WTC11 (cell line): Measurements from ENCODE around the gene STAMBPL1. TPM values are rescaled to one million over a fixed set of nuclear protein-coding genes. Genes with fewer than 3 reads are reported as not detected.

Source experiments
- ATAC-seq: fragments of 200-7000 bp; cut with Tn5 transposase; 2 replicates; pipeline ENCODE4 v1.10.0; 2021; ENCODE audit warnings: mild to moderate bottlenecking, moderate library complexity
- CTCF ChIA-PET: fragments of 300-600 bp; sonication (Branson Sonifier 250); formaldehyde crosslinking; loops from one replicate; lab custom pipeline; 2021; ENCODE audit warnings: antibody characterized with exemption; lab: Charles Lee
- POLR2A ChIA-PET: fragments of 350-600 bp; sonication (Branson Sonifier 250); formaldehyde crosslinking; loops from one replicate; lab custom pipeline; 2021; ENCODE audit warnings: antibody characterized with exemption; lab: Charles Lee
- DNase-seq: peaks from one replicate; pipeline ENCODE4 v3.0.0; 2021; ENCODE audit warnings: low spot score
- H3K27ac Mint-ChIP-seq: 2 replicates; pipeline ENCODE4 v1.8.0; 2021; ENCODE audit warnings: mixed read lengths
- H3K27me3 Mint-ChIP-seq: 2 replicates; pipeline ENCODE4 v1.8.0; 2021; ENCODE audit warnings: low read depth, mild to moderate bottlenecking, moderate library complexity, mixed read lengths
- H3K36me3 Mint-ChIP-seq: 2 replicates; pipeline ENCODE4 v1.8.0; 2021; ENCODE audit warnings: mixed read lengths
- H3K4me1 Mint-ChIP-seq: 2 replicates; pipeline ENCODE4 v1.8.0; 2022; ENCODE audit warnings: mixed read lengths
- H3K4me3 Mint-ChIP-seq: 2 replicates; pipeline ENCODE4 v1.8.0; 2021; ENCODE audit warnings: mild to moderate bottlenecking, moderate library complexity, mixed read lengths
- H3K9me3 Mint-ChIP-seq: 2 replicates; pipeline ENCODE4 v1.8.0; 2021; ENCODE audit warnings: mixed read lengths
- ATF6 ChIP-seq: sonication (generic); formaldehyde crosslinking; IDR thresholded peaks from 2 replicates; pipeline ENCODE4 v1.8.1; 2023; ENCODE audit warnings: mild to moderate bottlenecking, missing genetic modification reagents
- CTCF ChIP-seq: fragments of 200-600 bp; IDR thresholded peaks from 2 replicates; pipeline ENCODE4 v1.8.0; 2022; ENCODE audit warnings: antibody characterized with exemption
- ELF4 ChIP-seq: sonication (generic); formaldehyde crosslinking; IDR thresholded peaks from 2 replicates; pipeline ENCODE4 v1.8.1; 2022; ENCODE audit warnings: low read depth, mild to moderate bottlenecking, moderate library complexity, missing genetic modification reagents
- FOXP4 ChIP-seq: sonication (generic); formaldehyde crosslinking; IDR thresholded peaks from 2 replicates; pipeline ENCODE4 v1.8.0; 2022; ENCODE audit warnings: mild to moderate bottlenecking, missing genetic modification reagents
- GRHL2 ChIP-seq: fragments of 250-450 bp; sonication (Bioruptor Pico); IDR thresholded peaks from 2 replicates; pipeline ENCODE4 v1.8.0; 2022; ENCODE audit warnings: mild to moderate bottlenecking, moderate library complexity; ENCODE audit not compliant: insufficient replicate concordance, severe bottlenecking
- IRF1 ChIP-seq: sonication (generic); formaldehyde crosslinking; IDR thresholded peaks from 2 replicates; pipeline ENCODE4 v1.8.0; 2023; ENCODE audit warnings: missing genetic modification reagents
- JUN ChIP-seq: sonication (generic); formaldehyde crosslinking; IDR thresholded peaks from 2 replicates; pipeline ENCODE4 v1.8.0; 2023; ENCODE audit warnings: mild to moderate bottlenecking, missing genetic modification reagents
- KAT7 ChIP-seq: sonication (generic); formaldehyde crosslinking; IDR thresholded peaks from 2 replicates; pipeline ENCODE4 v1.8.1; 2023; ENCODE audit warnings: missing genetic modification reagents, mild to moderate bottlenecking, borderline replicate concordance
- MYBL2 ChIP-seq: sonication (generic); formaldehyde crosslinking; IDR thresholded peaks from 2 replicates; pipeline ENCODE4 v1.8.1; 2023; ENCODE audit warnings: mild to moderate bottlenecking, moderate library complexity, missing genetic modification reagents
- NR2C2 ChIP-seq: sonication (generic); formaldehyde crosslinking; IDR thresholded peaks from 2 replicates; pipeline ENCODE4 v1.8.0; 2022; ENCODE audit warnings: mild to moderate bottlenecking, missing genetic modification reagents
- OVOL2 ChIP-seq: fragments of 250-450 bp; sonication (Bioruptor Pico); IDR thresholded peaks from 2 replicates; pipeline ENCODE4 v1.9.0; 2021; ENCODE audit warnings: mild to moderate bottlenecking, borderline replicate concordance
- RORB ChIP-seq: fragments of 250-450 bp; sonication (Bioruptor Pico); IDR thresholded peaks from 2 replicates; pipeline ENCODE4 v1.9.0; 2021; ENCODE audit warnings: mild to moderate bottlenecking
- TP53 ChIP-seq: sonication (generic); formaldehyde crosslinking; IDR thresholded peaks from 2 replicates; pipeline ENCODE4 v1.8.1; 2023; ENCODE audit warnings: mild to moderate bottlenecking, missing genetic modification reagents
- ZBTB43 ChIP-seq: sonication (generic); formaldehyde crosslinking; IDR thresholded peaks from 2 replicates; pipeline ENCODE4 v1.8.1; 2023; ENCODE audit warnings: mild to moderate bottlenecking, missing genetic modification reagents
- ZNF396 ChIP-seq: fragments of 250-450 bp; sonication (Bioruptor Pico); IDR thresholded peaks from 2 replicates; pipeline ENCODE4 v1.8.0; 2021; ENCODE audit warnings: mild to moderate bottlenecking, moderate library complexity, borderline replicate concordance
- ZNF671 ChIP-seq: fragments of 250-450 bp; sonication (Bioruptor Pico); IDR thresholded peaks from 2 replicates; pipeline ENCODE4 v1.8.0; 2021; ENCODE audit warnings: mild to moderate bottlenecking
- total RNA-seq: library from RNA; stranded (reverse); gene quantifications from 3 replicates; pipeline ENCODE4 v1.2.3, GENCODE V29; 2021
- TF ChIP-seq, protein P1 (sequence below): fragments of 250-450 bp; sonication (Bioruptor Pico); IDR thresholded peaks from 2 replicates; pipeline ENCODE4 v1.8.0; 2021; ENCODE audit warnings: mild to moderate bottlenecking
- TF ChIP-seq, protein P2 (sequence below): fragments of 250-450 bp; sonication (Bioruptor Pico); IDR thresholded peaks from 2 replicates; pipeline ENCODE4 v1.9.0; 2021; ENCODE audit warnings: moderate library complexity, mild to moderate bottlenecking, inconsistent platforms, borderline replicate concordance

The STAMBPL1 gene
- total RNA-seq, 1 experiment from 2014 or later, result 3.9 TPM

GRCh38 chr10:88903715-88904114 lies 23.7 kb downstream of the STAMBPL1 start (continued):
- TF ChIP-seq CTCF, result no peak
- TF ChIP-seq, all 79 proteins: peak for 0

- CTCF ChIA-PET, result no interaction called here
These were observed 26.9 kb downstream of the STAMBPL1 start for GRCh38 chr10:88906921-88907320.

GRCh38 chr10:88908194-88908593 lies 28.1 kb downstream of the STAMBPL1 start:
- H3K4me3 Mint-ChIP-seq, result no peak overlapping the region
- H3K27ac Mint-ChIP-seq, result no peak overlapping the region

More at GRCh38 chr10:88906921-88907320, 26.9 kb downstream of the STAMBPL1 start:
- Mint-ChIP-seq H3K4me3 (no peak overlapping the region), H3K9me3 (no peaks in the 10 kb centered on the region), H3K27ac (no peak overlapping the region), H3K4me1 (no peaks in the 10 kb centered on the region)
- no peak for ATAC-seq
- TF ChIP-seq GRHL2 (no peak), FOXP4 (CRISPR knock-in tag) (no peak), ZNF671 (CRISPR knock-in tag) (no peak), MYBL2 (CRISPR knock-in tag) (no peak), NR2C2 (CRISPR knock-in tag) (no peak), IRF1 (CRISPR knock-in tag) (no peak)
- TF ChIP-seq, protein P1, sequence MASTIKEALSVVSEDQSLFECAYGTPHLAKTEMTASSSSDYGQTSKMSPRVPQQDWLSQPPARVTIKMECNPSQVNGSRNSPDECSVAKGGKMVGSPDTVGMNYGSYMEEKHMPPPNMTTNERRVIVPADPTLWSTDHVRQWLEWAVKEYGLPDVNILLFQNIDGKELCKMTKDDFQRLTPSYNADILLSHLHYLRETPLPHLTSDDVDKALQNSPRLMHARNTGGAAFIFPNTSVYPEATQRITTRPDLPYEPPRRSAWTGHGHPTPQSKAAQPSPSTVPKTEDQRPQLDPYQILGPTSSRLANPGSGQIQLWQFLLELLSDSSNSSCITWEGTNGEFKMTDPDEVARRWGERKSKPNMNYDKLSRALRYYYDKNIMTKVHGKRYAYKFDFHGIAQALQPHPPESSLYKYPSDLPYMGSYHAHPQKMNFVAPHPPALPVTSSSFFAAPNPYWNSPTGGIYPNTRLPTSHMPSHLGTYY (CRISPR knock-in tag), result no peak
- TF ChIP-seq, all 79 proteins: peak for 0
- POLR2A ChIA-PET, result no interaction called here
- Mint-ChIP-seq H3K36me3 (peaks cover 5% of the 10 kb centered on the region; the same call in 1 of the 2 replicates), H3K27me3 (no peaks in the 10 kb centered on the region)
- DNase-seq, result no peak

More at GRCh38 chr10:88908194-88908593, 28.1 kb downstream of the STAMBPL1 start:
- ChIA-PET POLR2A (no interaction called here), CTCF (interaction anchor here (1.2 kb wide), 1 partner anchor 25 kb away, joined by 4 read pairs; no protein-coding TSS in a partner anchor)
- Mint-ChIP-seq H3K27me3 (no peaks in the 10 kb centered on the region), H3K36me3 (peaks cover 3% of the 10 kb centered on the region; the same call in 1 of the 2 replicates), H3K9me3 (no peaks in the 10 kb centered on the region), H3K4me1 (no peaks in the 10 kb centered on the region)
- no peak for ATAC-seq
- DNase-seq, result no peak
- TF ChIP-seq RORB (CRISPR knock-in tag) (no peak), ATF6 (CRISPR knock-in tag) (no peak), OVOL2 (CRISPR knock-in tag) (no peak), KAT7 (CRISPR knock-in tag) (no peak), ELF4 (no peak), TP53 (no peak), ZNF396 (CRISPR knock-in tag) (no peak), JUN (CRISPR knock-in tag) (no peak), ZBTB43 (CRISPR knock-in tag) (no peak)
- TF ChIP-seq, protein P2, sequence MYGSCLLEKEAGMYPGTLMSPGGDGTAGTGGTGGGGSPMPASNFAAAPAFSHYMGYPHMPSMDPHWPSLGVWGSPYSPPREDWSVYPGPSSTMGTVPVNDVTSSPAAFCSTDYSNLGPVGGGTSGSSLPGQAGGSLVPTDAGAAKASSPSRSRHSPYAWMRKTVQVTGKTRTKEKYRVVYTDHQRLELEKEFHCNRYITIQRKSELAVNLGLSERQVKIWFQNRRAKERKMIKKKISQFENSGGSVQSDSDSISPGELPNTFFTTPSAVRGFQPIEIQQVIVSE, result no peak
- TF ChIP-seq, all 79 proteins: peak for 0
